HepG2 (cell line): Measurements from ENCODE around the gene ACOX3. TPM values are rescaled to one million over a fixed set of nuclear protein-coding genes. Genes with fewer than 3 reads are reported as not detected.

Experiments
- ATAC-seq: fragments of 200-7000 bp; cut with Tn5 transposase; 3 replicates; pipeline ENCODE4 v1.9.1; 2020; ENCODE audit warnings: mild to moderate bottlenecking, moderate library complexity
- BruUV-seq: library from RNA; stranded (reverse); fragments of 400-500 nt; replicated peaks from 2 replicates; lab custom pipeline; 2021; lab: Mats Ljungman, UMichigan
- CTCF ChIA-PET: fragments of 300-600 bp; formaldehyde crosslinking; extraction: SDS; loops from one replicate; lab custom pipeline; 2021; ENCODE audit warnings: low total read pairs, inconsistent platforms, low intra/inter-chr PET ratio; lab: Yijun Ruan, JAX
- POLR2A ChIA-PET: fragments of 350-600 bp; sonication (Branson Sonifier 250); formaldehyde crosslinking; loops from one replicate; lab custom pipeline; 2020; ENCODE audit warnings: antibody characterized with exemption, inconsistent platforms; lab: Yijun Ruan, JAX
- DNase-seq: peaks from one replicate; pipeline ENCODE4 v3.0.0-alpha.2; 2015; ENCODE audit warnings: low spot score
- FAIRE-seq: peaks from 3 replicates; lab custom pipeline; 2011; peaks lifted over from hg19 to GRCh38; lab: Jason Lieb, UNC
- H2AFZ ChIP-seq: one replicate; pipeline ENCODE4 v1.6.1; 2011; ENCODE audit warnings: low read length, inconsistent platforms
- H3K27ac ChIP-seq: fragments of 300-600 bp; 3 replicates; pipeline ENCODE4 v1.8.0; 2011; ENCODE audit warnings: mixed run types, mild to moderate bottlenecking, mixed read lengths, low read length, inconsistent platforms; ENCODE audit not compliant: insufficient read depth; ENCODE audit errors: extremely low read length
- H3K27me3 ChIP-seq, 2 experiments: fragments of 200-600 bp in 1 of 2; 2 replicates in 1 of 2; 3 replicates in 1 of 2; pipeline versions ENCODE4 v1.6.0 to v1.8.0; 2011; ENCODE audit warnings: low read length in 2 of 2, mild to moderate bottlenecking in 2 of 2, moderate library complexity in 2 of 2, inconsistent platforms in 1 of 2; ENCODE audit not compliant: insufficient read depth in 2 of 2, control insufficient read depth in 1 of 2
- H3K36me3 ChIP-seq, 2 experiments: fragments of 200-600 bp in 1 of 2; replicated peaks in 1 of 2; 2 replicates in 1 of 2; 3 replicates in 1 of 2; pipeline versions ENCODE4 v1.5.1 to v1.8.0; 2011; ENCODE audit warnings: low read length in 2 of 2, inconsistent platforms in 1 of 2; ENCODE audit not compliant: insufficient read depth in 2 of 2, control insufficient read depth in 1 of 2
- H3K4me1 ChIP-seq: 2 replicates; pipeline ENCODE4 v1.5.1; 2012; ENCODE audit warnings: low read length, inconsistent platforms; ENCODE audit not compliant: insufficient read depth
- H3K4me2 ChIP-seq: 2 replicates; pipeline ENCODE4 v1.6.0; 2011; ENCODE audit warnings: low read depth, low read length, inconsistent platforms
- H3K4me3 ChIP-seq, 3 experiments: fragments of 200-600 bp in 1 of 3; sonication (generic), shearing (Covaris generic) in 1 of 3; replicated peaks in 1 of 3; 2 replicates each; pipeline ENCODE4 v1.5.1; 2011 to 2016; ENCODE audit warnings: low read length in 3 of 3, inconsistent platforms in 2 of 3, low read depth in 2 of 3, mild to moderate bottlenecking in 2 of 3, control low read depth in 1 of 3, mixed read lengths in 1 of 3; ENCODE audit not compliant: insufficient read depth in 1 of 3
- H3K79me2 ChIP-seq: one replicate; pipeline ENCODE4 v1.6.1; 2011; ENCODE audit warnings: low read length, inconsistent platforms; ENCODE audit not compliant: insufficient read depth
- H3K9ac ChIP-seq: 2 replicates; pipeline ENCODE4 v1.6.0; 2011; ENCODE audit warnings: mild to moderate bottlenecking, low read depth, low read length, inconsistent platforms; ENCODE audit not compliant: insufficient read depth
- H3K9me3 ChIP-seq: 2 replicates; pipeline ENCODE4 v1.5.1; 2012; ENCODE audit warnings: mild to moderate bottlenecking, low read length
- H4K20me1 ChIP-seq: 2 replicates; pipeline ENCODE4 v1.6.0; 2011; ENCODE audit warnings: inconsistent platforms, mild to moderate bottlenecking, low read length, moderate library complexity; ENCODE audit not compliant: insufficient read depth
- AGO2 ChIP-seq: fragments of 200-400 bp; formaldehyde crosslinking; optimal IDR thresholded peaks from 2 replicates; pipeline ENCODE3; 2017; ENCODE audit warnings: mild to moderate bottlenecking, low read depth, low read length, moderate library complexity
- ARID3A ChIP-seq: IDR thresholded peaks from 2 replicates; pipeline ENCODE4 v1.6.1; 2012; ENCODE audit warnings: low read depth, low read length, improper control_type of control experiment
- HNRNPK ChIP-seq: fragments of 200-400 bp; formaldehyde crosslinking; IDR thresholded peaks from 2 replicates; pipeline ENCODE4 v1.6.1; 2018; ENCODE audit warnings: low read length, low read depth, moderate library complexity, mild to moderate bottlenecking; ENCODE audit not compliant: poor library complexity, severe bottlenecking
- HNRNPUL1 ChIP-seq: fragments of 200-400 bp; formaldehyde crosslinking; IDR thresholded peaks from 2 replicates; pipeline ENCODE4 v1.6.1; 2017; ENCODE audit warnings: low read depth, mild to moderate bottlenecking, low read length, moderate library complexity
- JUN ChIP-seq: sonication (generic); formaldehyde crosslinking; IDR thresholded peaks from 2 replicates; pipeline ENCODE4 v1.4.0; 2020; ENCODE audit warnings: mild to moderate bottlenecking, missing genetic modification reagents
- KDM2A ChIP-seq: sonication (generic); formaldehyde crosslinking; IDR thresholded peaks from 2 replicates; pipeline ENCODE4 v1.4.0; 2020; ENCODE audit warnings: low read depth, missing genetic modification reagents, borderline replicate concordance
- KDM5A ChIP-seq: fragments of 200-600 bp; sonication (generic); IDR thresholded peaks from 2 replicates; pipeline ENCODE4 v1.7.0; 2018; ENCODE audit warnings: antibody characterized with exemption, mild to moderate bottlenecking, low read length, borderline replicate concordance
- NCOA2 ChIP-seq: sonication (generic); formaldehyde crosslinking; IDR thresholded peaks from 2 replicates; pipeline ENCODE4 v1.8.0; 2022; ENCODE audit warnings: inconsistent platforms
- TBL1XR1 ChIP-seq: fragments of 150-350 bp; IDR thresholded peaks from 2 replicates; pipeline ENCODE4 v1.6.1; 2014; ENCODE audit warnings: borderline replicate concordance, low read length; ENCODE audit not compliant: partially characterized antibody
- ZBTB3 ChIP-seq: sonication (generic); formaldehyde crosslinking; IDR thresholded peaks from 2 replicates; pipeline ENCODE4 v1.4.0; 2020; ENCODE audit warnings: low read depth, mild to moderate bottlenecking, moderate library complexity, missing genetic modification reagents, borderline replicate concordance
- ZFP36L1 ChIP-seq: sonication (generic); formaldehyde crosslinking; IDR thresholded peaks from 2 replicates; pipeline ENCODE4 v1.8.0; 2022; ENCODE audit warnings: mild to moderate bottlenecking, missing genetic modification reagents, moderate library complexity
- ZNF496 ChIP-seq: sonication (generic); formaldehyde crosslinking; IDR thresholded peaks from 2 replicates; pipeline ENCODE4 v1.8.1; 2023; ENCODE audit warnings: mild to moderate bottlenecking, moderate library complexity, missing genetic modification reagents; ENCODE audit not compliant: insufficient replicate concordance
- ZNF572 ChIP-seq: sonication (generic); formaldehyde crosslinking; IDR thresholded peaks from 2 replicates; pipeline ENCODE4 v1.5.1; 2020; ENCODE audit warnings: mild to moderate bottlenecking, missing genetic modification reagents
- ZNF746 ChIP-seq: sonication (generic); formaldehyde crosslinking; IDR thresholded peaks from 2 replicates; pipeline ENCODE4 v1.8.0; 2022; ENCODE audit warnings: mild to moderate bottlenecking, missing genetic modification reagents
- WGBS: methylation state at CpG from one replicate; pipeline ENCODE4 v1.1.6; 2017; ENCODE audit warnings: low lambda C conversion rate; 5-methylcytosine and 5-hydroxymethylcytosine counted together
- in situ Hi-C: cut with HindIII; loops from 2 replicates; pipeline ENCODE4 v1.10.0; 2017; ENCODE audit warnings: low pct_unique_long_range_greater_than_20kb; ENCODE audit not compliant: extremely low pct_ligation_motif_present
- intact Hi-C: fragments of 100-400 bp; cut with micrococcal nuclease; formaldehyde crosslinking; loops from one replicate; pipeline ENCODE4 v1.10.0; 2022; ENCODE audit not compliant: unreplicated experiment
- polyA plus RNA-seq, 8 experiments: library from polyadenylated mRNA; depleted of rRNA in 3 of 8; stranded (reverse) in 7 of 8; unstranded in 1 of 8; fragments of >200 nt; fragmentation: Illumina TruSeq in 4 of 8; extraction: Trizol in 4 of 8; gene quantifications; 2 replicates each; pipeline versions ENCODE4 v1.2.1 to v1.2.3, GENCODE V29; 2011 to 2016; ENCODE audit warnings: low read depth in 4 of 8, missing spikeins in 1 of 8, mixed read lengths in 1 of 8; ENCODE audit not compliant: insufficient read depth in 1 of 8
- total RNA-seq, 5 experiments: library from RNA; depleted of rRNA; stranded (reverse); fragments of >200 nt; fragmentation: Illumina TruSeq; extraction: Trizol; gene quantifications; 2 replicates each; pipeline ENCODE4 v1.2.3, GENCODE V29; 2016; ENCODE audit warnings: low read depth in 1 of 5
- TF ChIP-seq, protein P1 (sequence below): sonication (generic); formaldehyde crosslinking; IDR thresholded peaks from 2 replicates; pipeline ENCODE4 v1.4.0; 2020; ENCODE audit warnings: missing genetic modification reagents, borderline replicate concordance

ACOX3 gene
- total and polyA plus RNA-seq, 2 of the 13 experiments (the other 11 are each of a cell fraction or from before 2014, with no cell fraction given) = 4.2 to 17.8 TPM

- no peak for ATAC-seq
- no peak overlapping the region for H3K27ac ChIP-seq
- DNase-seq = no peak
- H3K4me3 ChIP-seq = no peak overlapping the region
- intact Hi-C loops (no loop called here), in situ Hi-C loops (no loop called here)
- no peaks in the 10 kb centered on the region for H3K27me3 ChIP-seq
- H3K36me3 ChIP-seq = no peaks in the 10 kb centered on the region
- no peak for FAIRE-seq
- H3K9ac ChIP-seq = no peak overlapping the region
- no TSS peak for BruUV-seq
- TF ChIP-seq ZNF746 (CRISPR knock-in tag) = no peak
- no peak for TF ChIP-seq ZFP36L1 (CRISPR knock-in tag)
- peak; percentile 27 for TF ChIP-seq AGO2
- no peak for TF ChIP-seq NCOA2 (CRISPR knock-in tag)
- no peak for TF ChIP-seq TBL1XR1
- TF ChIP-seq ZNF572 (CRISPR knock-in tag) = no peak
- TF ChIP-seq ZBTB3 (CRISPR knock-in tag) = no peak
- TF ChIP-seq JUN = no peak
- no peak overlapping the region for H3K4me2 ChIP-seq
- no peaks in the 10 kb centered on the region for H3K4me1 ChIP-seq
- no peak overlapping the region for H2AFZ ChIP-seq
- WGBS = 96% methylated on average over 25 of the region's 32 CpGs
- POLR2A ChIA-PET = no interaction called here
- CTCF ChIA-PET = no interaction called here
- H4K20me1 ChIP-seq = no peaks in the 10 kb centered on the region
- no peaks in the 10 kb centered on the region for H3K79me2 ChIP-seq
- no peaks in the 10 kb centered on the region for H3K9me3 ChIP-seq
These were observed 67.1 kb downstream of the ACOX3 start for GRCh38 chr4:8373270-8373972.

- intact Hi-C loops (no loop called here), in situ Hi-C loops (no loop called here)
- H3K4me3 ChIP-seq = no peak overlapping the region
- POLR2A ChIA-PET = no interaction called here
- H3K4me2 ChIP-seq = no peak overlapping the region
- no peaks in the 10 kb centered on the region for H3K4me1 ChIP-seq
- H3K27me3 ChIP-seq = no peaks in the 10 kb centered on the region
- BruUV-seq = no TSS peak
- no peaks in the 10 kb centered on the region for H4K20me1 ChIP-seq
- CTCF ChIA-PET = no interaction called here
- H3K9ac ChIP-seq = no peak overlapping the region
- DNase-seq (no peak), ATAC-seq (no peak), FAIRE-seq (no peak)
- H2AFZ ChIP-seq = no peak overlapping the region
- H3K36me3 ChIP-seq = no peaks in the 10 kb centered on the region
- H3K27ac ChIP-seq = no peak overlapping the region
- WGBS = 97% methylated on average over 13 of the region's 13 CpGs
- no peaks in the 10 kb centered on the region for H3K9me3 ChIP-seq
- no peaks in the 10 kb centered on the region for H3K79me2 ChIP-seq
- no peak for TF ChIP-seq HNRNPUL1
- TF ChIP-seq HNRNPK = no peak
- TF ChIP-seq KDM5A = no peak
- no peak for TF ChIP-seq ZNF496 (CRISPR knock-in tag)
- no peak for TF ChIP-seq ARID3A
- TF ChIP-seq, protein P1, sequence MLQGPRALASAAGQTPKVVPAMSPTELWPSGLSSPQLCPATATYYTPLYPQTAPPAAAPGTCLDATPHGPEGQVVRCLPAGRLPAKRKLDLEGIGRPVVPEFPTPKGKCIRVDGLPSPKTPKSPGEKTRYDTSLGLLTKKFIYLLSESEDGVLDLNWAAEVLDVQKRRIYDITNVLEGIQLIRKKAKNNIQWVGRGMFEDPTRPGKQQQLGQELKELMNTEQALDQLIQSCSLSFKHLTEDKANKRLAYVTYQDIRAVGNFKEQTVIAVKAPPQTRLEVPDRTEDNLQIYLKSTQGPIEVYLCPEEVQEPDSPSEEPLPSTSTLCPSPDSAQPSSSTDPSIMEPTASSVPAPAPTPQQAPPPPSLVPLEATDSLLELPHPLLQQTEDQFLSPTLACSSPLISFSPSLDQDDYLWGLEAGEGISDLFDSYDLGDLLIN (CRISPR knock-in tag) = no peak
- no peak for TF ChIP-seq KDM2A (CRISPR knock-in tag)
These were observed 68.0 kb downstream of the ACOX3 start for GRCh38 chr4:8372506-8372905.
